GM23338 (cell line): ENCODE results near the gene HTT. TPM values are rescaled to one million over a fixed set of nuclear protein-coding genes. Genes with fewer than 3 reads are reported as not detected.

Source experiments
- ATAC-seq: fragments of 200-7000 bp; cut with Tn5 transposase; 3 replicates; pipeline ENCODE4 v1.9.1; 2020
- DNase-seq: peaks from one replicate; pipeline ENCODE4 v3.0.0-alpha.2; 2015; ENCODE audit warnings: low spot score
- H2AFZ ChIP-seq: fragments of 200-600 bp; sonication (generic); 2 replicates; pipeline ENCODE4 v1.8.0; 2016; ENCODE audit warnings: antibody characterized with exemption, mild to moderate bottlenecking, moderate library complexity
- H3F3A ChIP-seq: fragments of 200-600 bp; sonication (generic); replicated peaks from 2 replicates; pipeline ENCODE4 v1.8.0; 2017; ENCODE audit warnings: antibody characterized with exemption, mixed run types, low read depth
- H3K27ac ChIP-seq: fragments of 200-600 bp; sonication (generic); 2 replicates; pipeline ENCODE4 v1.6.1; 2016; ENCODE audit warnings: low read depth
- H3K27me3 ChIP-seq: fragments of 200-600 bp; sonication (generic); 2 replicates; pipeline ENCODE4 v1.8.0; 2016; ENCODE audit warnings: mild to moderate bottlenecking, mixed run types, moderate library complexity; ENCODE audit not compliant: insufficient read depth
- H3K36me3 ChIP-seq: fragments of 200-600 bp; sonication (generic); 2 replicates; pipeline ENCODE4 v1.8.0; 2016; ENCODE audit warnings: mild to moderate bottlenecking; ENCODE audit not compliant: insufficient read depth
- H3K4me1 ChIP-seq: fragments of 200-600 bp; sonication (generic); 2 replicates; pipeline ENCODE4 v1.8.0; 2016; ENCODE audit warnings: mild to moderate bottlenecking, moderate library complexity; ENCODE audit not compliant: insufficient read depth
- H3K4me2 ChIP-seq: fragments of 200-600 bp; sonication (generic); 2 replicates; pipeline ENCODE4 v1.7.1; 2017; ENCODE audit warnings: mixed run types
- H3K4me3 ChIP-seq: fragments of 200-600 bp; sonication (generic); 2 replicates; pipeline ENCODE4 v1.6.1; 2016; ENCODE audit warnings: mixed run types
- H3K79me2 ChIP-seq: fragments of 200-600 bp; sonication (generic); replicated peaks from 2 replicates; pipeline ENCODE4 v1.8.0; 2017; ENCODE audit warnings: mild to moderate bottlenecking; ENCODE audit not compliant: insufficient read depth
- H3K9me2 ChIP-seq: fragments of 200-600 bp; sonication (generic); 2 replicates; pipeline ENCODE4 v1.8.0; 2017; ENCODE audit not compliant: insufficient read depth
- H4K20me1 ChIP-seq: fragments of 200-600 bp; sonication (generic); replicated peaks from 2 replicates; pipeline ENCODE4 v1.8.0; 2017; ENCODE audit warnings: mild to moderate bottlenecking; ENCODE audit not compliant: insufficient read depth
- H3K27ac Mint-ChIP-seq: 2 replicates; pipeline ENCODE4 v1.8.0; 2020; ENCODE audit warnings: inconsistent platforms, mild to moderate bottlenecking, moderate library complexity, mixed read lengths
- H3K27me3 Mint-ChIP-seq: 3 replicates; pipeline ENCODE4 v1.8.0; 2022; ENCODE audit warnings: low read depth, mild to moderate bottlenecking, moderate library complexity, mixed read lengths, inconsistent platforms; ENCODE audit not compliant: insufficient read depth, poor library complexity
- H3K36me3 Mint-ChIP-seq: 3 replicates; pipeline ENCODE4 v1.8.0; 2021; ENCODE audit warnings: low read depth, mild to moderate bottlenecking, inconsistent platforms, moderate library complexity, mixed read lengths
- H3K4me1 Mint-ChIP-seq: 3 replicates; pipeline ENCODE4 v1.8.0; 2020; ENCODE audit warnings: mild to moderate bottlenecking, inconsistent platforms, mixed read lengths
- H3K4me3 Mint-ChIP-seq: 3 replicates; pipeline ENCODE4 v1.8.0; 2021; ENCODE audit warnings: moderate library complexity, mild to moderate bottlenecking, inconsistent platforms, mixed read lengths
- H3K9me3 Mint-ChIP-seq: 3 replicates; pipeline ENCODE4 v1.8.0; 2020; ENCODE audit warnings: moderate library complexity, mild to moderate bottlenecking, inconsistent platforms, mixed read lengths
- CREB1 ChIP-seq: fragments of 250-450 bp; sonication (Bioruptor Pico); IDR thresholded peaks from 2 replicates; pipeline ENCODE4 v1.5.0; 2020; ENCODE audit warnings: low read depth, mild to moderate bottlenecking, moderate library complexity
- EZH2 ChIP-seq: fragments of 200-600 bp; sonication (generic); IDR thresholded peaks from one replicate; pipeline ENCODE4 v1.8.0; 2017; ENCODE audit warnings: antibody characterized with exemption, mild to moderate bottlenecking, low read depth; ENCODE audit not compliant: unreplicated experiment
- EZH2phosphoT487 ChIP-seq: fragments of 200-600 bp; sonication (generic); IDR thresholded peaks from one replicate; pipeline ENCODE4 v1.8.1; 2018; ENCODE audit warnings: antibody characterized with exemption; ENCODE audit not compliant: unreplicated experiment
- JUNB ChIP-seq: IDR thresholded peaks from one replicate; pipeline ENCODE4 v1.6.1; 2016; ENCODE audit warnings: antibody characterized with exemption; ENCODE audit not compliant: unreplicated experiment
- NANOG ChIP-seq: IDR thresholded peaks from 2 replicates; pipeline ENCODE4 v1.6.1; 2016; ENCODE audit warnings: antibody characterized with exemption, borderline replicate concordance
- POLR2AphosphoS5 ChIP-seq: IDR thresholded peaks from 2 replicates; pipeline ENCODE4 v1.6.1; 2016; ENCODE audit warnings: antibody characterized with exemption, low read depth
- STAT1 ChIP-seq: IDR thresholded peaks from one replicate; pipeline ENCODE4 v1.6.1; 2016; ENCODE audit warnings: antibody characterized with exemption; ENCODE audit not compliant: unreplicated experiment
- ZNF331 ChIP-seq: fragments of 250-450 bp; sonication (Bioruptor Pico); IDR thresholded peaks from 2 replicates; pipeline ENCODE4 v1.5.0; 2020; ENCODE audit warnings: low read depth, mild to moderate bottlenecking, moderate library complexity
- polyA plus RNA-seq: library from polyadenylated mRNA; unstranded; fragments of >200 nt; fragmentation: Nextera tagmentation; extraction: Ambion mirVana; gene quantifications from 2 replicates; pipeline ENCODE4 v1.2.1, GENCODE V29; 2016
- total RNA-seq: library from RNA; depleted of rRNA; stranded (reverse); fragments of >200 nt; shearing (Covaris generic); gene quantifications from 2 replicates; pipeline ENCODE4 v1.2.3, GENCODE V29; 2014
- TF ChIP-seq, protein P1 (sequence below): IDR thresholded peaks from one replicate; pipeline ENCODE4 v1.6.1; 2018; ENCODE audit warnings: antibody characterized with exemption; ENCODE audit not compliant: unreplicated experiment
- TF ChIP-seq, protein P2 (sequence below): fragments of 250-450 bp; sonication (Bioruptor Pico); IDR thresholded peaks from 2 replicates; pipeline ENCODE4 v1.5.0; 2020; ENCODE audit warnings: mild to moderate bottlenecking, moderate library complexity
- TF ChIP-seq, protein P3 (sequence below): IDR thresholded peaks from 2 replicates; pipeline ENCODE4 v1.6.1; 2016; ENCODE audit warnings: antibody characterized with exemption

The HTT gene
- total and polyA plus RNA-seq, 2 experiments from 2014 or later = 26.6 to 67.7 TPM

DNA sequence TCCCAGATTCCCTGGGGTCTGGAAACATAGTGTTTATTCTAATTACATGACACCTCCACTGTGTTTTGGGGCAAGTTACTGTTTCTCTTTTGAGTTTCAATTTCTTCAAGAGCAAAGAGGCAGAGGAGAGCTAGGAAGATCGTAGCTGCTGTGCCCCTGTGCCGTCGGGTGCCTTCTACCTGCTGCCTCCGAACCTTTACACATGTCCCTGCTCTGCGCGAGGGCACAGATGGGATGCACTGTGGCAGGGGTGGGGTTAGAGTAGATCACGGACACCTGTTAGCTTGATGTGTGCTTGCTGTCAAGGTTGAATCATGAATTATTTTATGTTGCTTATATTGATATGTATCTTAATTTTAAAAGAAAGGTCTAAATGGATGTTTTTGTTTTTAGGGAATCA, 103.4 kb downstream of the HTT start:
- H3K27ac Mint-ChIP-seq = no peak overlapping the region

More for the DNA sequence above, 103.4 kb downstream of the HTT start:
- Mint-ChIP-seq H3K27me3 (peaks cover 5% of the 10 kb centered on the region), H3K36me3 (peaks cover 55% of the 10 kb centered on the region), H3K9me3 (no peaks in the 10 kb centered on the region; the same call in 2 of the 3 replicates), H3K4me3 (no peak overlapping the region), H3K4me1 (peaks cover 7% of the 10 kb centered on the region; the same call in 2 of the 3 replicates)
- H3K4me1 ChIP-seq = no peaks in the 10 kb centered on the region
- H2AFZ ChIP-seq = no peak overlapping the region
- no peaks in the 10 kb centered on the region for H3K27me3 ChIP-seq
- no peaks in the 10 kb centered on the region for H3F3A ChIP-seq
- TF ChIP-seq, protein P1, sequence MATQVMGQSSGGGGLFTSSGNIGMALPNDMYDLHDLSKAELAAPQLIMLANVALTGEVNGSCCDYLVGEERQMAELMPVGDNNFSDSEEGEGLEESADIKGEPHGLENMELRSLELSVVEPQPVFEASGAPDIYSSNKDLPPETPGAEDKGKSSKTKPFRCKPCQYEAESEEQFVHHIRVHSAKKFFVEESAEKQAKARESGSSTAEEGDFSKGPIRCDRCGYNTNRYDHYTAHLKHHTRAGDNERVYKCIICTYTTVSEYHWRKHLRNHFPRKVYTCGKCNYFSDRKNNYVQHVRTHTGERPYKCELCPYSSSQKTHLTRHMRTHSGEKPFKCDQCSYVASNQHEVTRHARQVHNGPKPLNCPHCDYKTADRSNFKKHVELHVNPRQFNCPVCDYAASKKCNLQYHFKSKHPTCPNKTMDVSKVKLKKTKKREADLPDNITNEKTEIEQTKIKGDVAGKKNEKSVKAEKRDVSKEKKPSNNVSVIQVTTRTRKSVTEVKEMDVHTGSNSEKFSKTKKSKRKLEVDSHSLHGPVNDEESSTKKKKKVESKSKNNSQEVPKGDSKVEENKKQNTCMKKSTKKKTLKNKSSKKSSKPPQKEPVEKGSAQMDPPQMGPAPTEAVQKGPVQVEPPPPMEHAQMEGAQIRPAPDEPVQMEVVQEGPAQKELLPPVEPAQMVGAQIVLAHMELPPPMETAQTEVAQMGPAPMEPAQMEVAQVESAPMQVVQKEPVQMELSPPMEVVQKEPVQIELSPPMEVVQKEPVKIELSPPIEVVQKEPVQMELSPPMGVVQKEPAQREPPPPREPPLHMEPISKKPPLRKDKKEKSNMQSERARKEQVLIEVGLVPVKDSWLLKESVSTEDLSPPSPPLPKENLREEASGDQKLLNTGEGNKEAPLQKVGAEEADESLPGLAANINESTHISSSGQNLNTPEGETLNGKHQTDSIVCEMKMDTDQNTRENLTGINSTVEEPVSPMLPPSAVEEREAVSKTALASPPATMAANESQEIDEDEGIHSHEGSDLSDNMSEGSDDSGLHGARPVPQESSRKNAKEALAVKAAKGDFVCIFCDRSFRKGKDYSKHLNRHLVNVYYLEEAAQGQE = no peak
- no peak for TF ChIP-seq EZH2phosphoT487
- TF ChIP-seq NANOG = no peak
- TF ChIP-seq, protein P2, sequence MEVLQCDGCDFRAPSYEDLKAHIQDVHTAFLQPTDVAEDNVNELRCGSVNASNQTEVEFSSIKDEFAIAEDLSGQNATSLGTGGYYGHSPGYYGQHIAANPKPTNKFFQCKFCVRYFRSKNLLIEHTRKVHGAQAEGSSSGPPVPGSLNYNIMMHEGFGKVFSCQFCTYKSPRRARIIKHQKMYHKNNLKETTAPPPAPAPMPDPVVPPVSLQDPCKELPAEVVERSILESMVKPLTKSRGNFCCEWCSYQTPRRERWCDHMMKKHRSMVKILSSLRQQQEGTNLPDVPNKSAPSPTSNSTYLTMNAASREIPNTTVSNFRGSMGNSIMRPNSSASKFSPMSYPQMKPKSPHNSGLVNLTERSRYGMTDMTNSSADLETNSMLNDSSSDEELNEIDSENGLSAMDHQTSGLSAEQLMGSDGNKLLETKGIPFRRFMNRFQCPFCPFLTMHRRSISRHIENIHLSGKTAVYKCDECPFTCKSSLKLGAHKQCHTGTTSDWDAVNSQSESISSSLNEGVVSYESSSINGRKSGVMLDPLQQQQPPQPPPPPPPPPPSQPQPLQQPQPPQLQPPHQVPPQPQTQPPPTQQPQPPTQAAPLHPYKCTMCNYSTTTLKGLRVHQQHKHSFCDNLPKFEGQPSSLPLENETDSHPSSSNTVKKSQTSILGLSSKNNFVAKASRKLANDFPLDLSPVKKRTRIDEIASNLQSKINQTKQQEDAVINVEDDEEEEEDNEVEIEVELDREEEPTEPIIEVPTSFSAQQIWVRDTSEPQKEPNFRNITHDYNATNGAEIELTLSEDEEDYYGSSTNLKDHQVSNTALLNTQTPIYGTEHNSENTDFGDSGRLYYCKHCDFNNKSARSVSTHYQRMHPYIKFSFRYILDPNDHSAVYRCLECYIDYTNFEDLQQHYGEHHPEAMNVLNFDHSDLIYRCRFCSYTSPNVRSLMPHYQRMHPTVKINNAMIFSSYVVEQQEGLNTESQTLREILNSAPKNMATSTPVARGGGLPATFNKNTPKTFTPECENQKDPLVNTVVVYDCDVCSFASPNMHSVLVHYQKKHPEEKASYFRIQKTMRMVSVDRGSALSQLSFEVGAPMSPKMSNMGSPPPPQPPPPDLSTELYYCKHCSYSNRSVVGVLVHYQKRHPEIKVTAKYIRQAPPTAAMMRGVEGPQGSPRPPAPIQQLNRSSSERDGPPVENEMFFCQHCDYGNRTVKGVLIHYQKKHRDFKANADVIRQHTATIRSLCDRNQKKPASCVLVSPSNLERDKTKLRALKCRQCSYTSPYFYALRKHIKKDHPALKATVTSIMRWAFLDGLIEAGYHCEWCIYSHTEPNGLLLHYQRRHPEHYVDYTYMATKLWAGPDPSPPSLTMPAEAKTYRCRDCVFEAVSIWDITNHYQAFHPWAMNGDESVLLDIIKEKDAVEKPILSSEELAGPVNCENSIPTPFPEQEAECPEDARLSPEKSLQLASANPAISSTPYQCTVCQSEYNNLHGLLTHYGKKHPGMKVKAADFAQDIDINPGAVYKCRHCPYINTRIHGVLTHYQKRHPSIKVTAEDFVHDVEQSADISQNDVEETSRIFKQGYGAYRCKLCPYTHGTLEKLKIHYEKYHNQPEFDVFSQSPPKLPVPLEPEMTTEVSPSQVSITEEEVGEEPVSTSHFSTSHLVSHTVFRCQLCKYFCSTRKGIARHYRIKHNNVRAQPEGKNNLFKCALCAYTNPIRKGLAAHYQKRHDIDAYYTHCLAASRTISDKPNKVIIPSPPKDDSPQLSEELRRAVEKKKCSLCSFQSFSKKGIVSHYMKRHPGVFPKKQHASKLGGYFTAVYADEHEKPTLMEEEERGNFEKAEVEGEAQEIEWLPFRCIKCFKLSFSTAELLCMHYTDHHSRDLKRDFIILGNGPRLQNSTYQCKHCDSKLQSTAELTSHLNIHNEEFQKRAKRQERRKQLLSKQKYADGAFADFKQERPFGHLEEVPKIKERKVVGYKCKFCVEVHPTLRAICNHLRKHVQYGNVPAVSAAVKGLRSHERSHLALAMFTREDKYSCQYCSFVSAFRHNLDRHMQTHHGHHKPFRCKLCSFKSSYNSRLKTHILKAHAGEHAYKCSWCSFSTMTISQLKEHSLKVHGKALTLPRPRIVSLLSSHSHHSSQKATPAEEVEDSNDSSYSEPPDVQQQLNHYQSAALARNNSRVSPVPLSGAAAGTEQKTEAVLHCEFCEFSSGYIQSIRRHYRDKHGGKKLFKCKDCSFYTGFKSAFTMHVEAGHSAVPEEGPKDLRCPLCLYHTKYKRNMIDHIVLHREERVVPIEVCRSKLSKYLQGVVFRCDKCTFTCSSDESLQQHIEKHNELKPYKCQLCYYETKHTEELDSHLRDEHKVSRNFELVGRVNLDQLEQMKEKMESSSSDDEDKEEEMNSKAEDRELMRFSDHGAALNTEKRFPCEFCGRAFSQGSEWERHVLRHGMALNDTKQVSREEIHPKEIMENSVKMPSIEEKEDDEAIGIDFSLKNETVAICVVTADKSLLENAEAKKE = no peak
- TF ChIP-seq, protein P3, sequence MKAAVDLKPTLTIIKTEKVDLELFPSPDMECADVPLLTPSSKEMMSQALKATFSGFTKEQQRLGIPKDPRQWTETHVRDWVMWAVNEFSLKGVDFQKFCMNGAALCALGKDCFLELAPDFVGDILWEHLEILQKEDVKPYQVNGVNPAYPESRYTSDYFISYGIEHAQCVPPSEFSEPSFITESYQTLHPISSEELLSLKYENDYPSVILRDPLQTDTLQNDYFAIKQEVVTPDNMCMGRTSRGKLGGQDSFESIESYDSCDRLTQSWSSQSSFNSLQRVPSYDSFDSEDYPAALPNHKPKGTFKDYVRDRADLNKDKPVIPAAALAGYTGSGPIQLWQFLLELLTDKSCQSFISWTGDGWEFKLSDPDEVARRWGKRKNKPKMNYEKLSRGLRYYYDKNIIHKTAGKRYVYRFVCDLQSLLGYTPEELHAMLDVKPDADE = no peak
- no peak for TF ChIP-seq CREB1 (CRISPR knock-in tag)
- TF ChIP-seq EZH2 = no peak
- TF ChIP-seq STAT1 = no peak
- no peak for TF ChIP-seq ZNF331 (CRISPR knock-in tag)
- TF ChIP-seq POLR2AphosphoS5 = no peak
- no peak for TF ChIP-seq JUNB
- DNase-seq (no peak), ATAC-seq (no peak)
- peaks cover 34% of the 10 kb centered on the region for H3K36me3 ChIP-seq
- H3K27ac ChIP-seq = no peak overlapping the region
- peaks cover 10% of the 10 kb centered on the region; the same call in 1 of the 2 replicates for H4K20me1 ChIP-seq
- no peaks in the 10 kb centered on the region for H3K79me2 ChIP-seq
- H3K4me2 ChIP-seq = no peak overlapping the region
- no peak overlapping the region for H3K4me3 ChIP-seq
- H3K9me2 ChIP-seq = no peaks in the 10 kb centered on the region
